Stimulated activated naive CD4-positive, alpha-beta T cell treated with Interleukin-2 at 50 U/mL for 16 hours (primary cell): ENCODE measurements around the gene AVPR2.

Experiments
- DNase-seq: peaks from one replicate; lab custom pipeline; 2025; lab: John Stamatoyannopoulos, UW

Gene AVPR2

DNA sequence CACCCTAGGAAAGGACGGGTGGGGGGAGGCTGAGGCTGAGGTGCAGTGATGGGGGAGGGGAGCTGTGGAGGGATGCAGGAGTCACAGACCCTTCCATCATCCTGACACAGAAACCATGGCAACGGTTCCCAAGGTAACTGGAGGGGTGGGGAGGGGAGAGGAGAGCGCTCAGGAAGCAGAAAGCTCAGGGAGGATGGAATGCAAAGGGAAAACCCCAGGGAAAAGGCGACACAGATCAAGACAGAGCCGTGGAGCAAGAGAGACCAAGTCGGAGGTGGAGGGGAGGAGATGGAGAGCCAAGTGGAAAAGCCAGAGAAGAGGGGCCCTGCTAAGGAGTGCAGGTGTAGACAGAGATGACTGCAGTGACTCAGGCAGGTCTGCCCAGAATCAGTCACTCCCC lies 33.0 kb upstream of the AVPR2 start:
- no peak for DNase-seq

- DNase-seq: no peak
Observed at GRCh38 chrX:153871946-153872878, 32.3 kb upstream of the AVPR2 start.

DNA sequence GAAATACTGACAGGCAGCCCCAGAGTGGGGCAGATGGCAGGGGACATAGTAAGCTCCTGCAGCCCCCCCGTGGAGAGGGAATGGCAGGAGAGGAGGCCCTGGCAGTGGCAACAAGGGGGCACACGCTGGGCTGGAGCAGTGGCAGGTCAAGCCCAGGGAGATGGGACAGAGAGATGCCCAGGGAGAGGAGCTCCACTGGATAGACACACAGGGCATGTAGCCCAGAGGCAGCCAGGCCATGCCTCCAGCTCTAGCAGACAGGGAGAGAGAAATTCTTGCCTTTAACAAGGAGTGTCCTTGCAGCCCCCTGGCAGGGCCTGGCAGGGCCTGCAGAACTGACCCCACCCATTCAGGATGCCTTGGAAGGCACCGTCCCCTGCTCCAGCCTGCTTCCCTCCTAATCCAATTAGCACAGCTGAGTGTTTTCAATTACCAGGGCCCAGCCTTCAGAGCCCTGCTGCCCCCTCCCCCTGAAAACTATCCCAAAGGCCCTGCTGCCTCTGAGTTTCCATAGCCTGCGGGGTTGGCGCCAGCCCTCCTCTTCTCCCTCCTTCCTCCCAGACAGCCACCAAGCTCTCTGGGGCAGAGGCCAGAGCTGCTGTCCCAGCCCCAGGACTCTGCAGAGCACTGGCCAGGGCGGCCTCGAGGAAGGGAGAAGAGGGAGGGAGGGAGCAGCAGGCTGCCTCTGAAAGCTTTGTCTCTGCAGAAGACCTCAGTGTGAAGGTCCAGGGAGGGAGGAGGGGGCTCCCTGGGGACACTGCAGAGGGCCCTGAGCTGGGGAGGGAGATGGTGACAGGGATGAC lies 31.0 kb upstream of the AVPR2 start:
- no peak for DNase-seq

DNA sequence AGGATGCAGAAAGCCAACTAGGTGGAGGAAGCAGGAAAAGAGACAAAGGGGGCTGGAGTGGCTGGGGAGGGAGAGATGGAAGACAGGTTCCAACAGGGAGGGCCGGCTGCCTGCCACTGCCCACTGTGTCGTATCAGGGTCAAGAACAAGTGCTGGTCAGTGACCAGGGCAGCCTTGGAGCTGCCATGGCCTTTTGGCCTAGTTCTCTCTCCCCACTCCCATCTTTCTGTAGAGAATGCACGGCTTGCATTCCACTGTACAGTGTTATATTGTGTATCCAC lies 30.4 kb upstream of the AVPR2 start:
- DNase-seq: no peak

- no peak for DNase-seq
Observed at GRCh38 chrX:153874366-153875125, 29.9 kb upstream of the AVPR2 start.

DNA sequence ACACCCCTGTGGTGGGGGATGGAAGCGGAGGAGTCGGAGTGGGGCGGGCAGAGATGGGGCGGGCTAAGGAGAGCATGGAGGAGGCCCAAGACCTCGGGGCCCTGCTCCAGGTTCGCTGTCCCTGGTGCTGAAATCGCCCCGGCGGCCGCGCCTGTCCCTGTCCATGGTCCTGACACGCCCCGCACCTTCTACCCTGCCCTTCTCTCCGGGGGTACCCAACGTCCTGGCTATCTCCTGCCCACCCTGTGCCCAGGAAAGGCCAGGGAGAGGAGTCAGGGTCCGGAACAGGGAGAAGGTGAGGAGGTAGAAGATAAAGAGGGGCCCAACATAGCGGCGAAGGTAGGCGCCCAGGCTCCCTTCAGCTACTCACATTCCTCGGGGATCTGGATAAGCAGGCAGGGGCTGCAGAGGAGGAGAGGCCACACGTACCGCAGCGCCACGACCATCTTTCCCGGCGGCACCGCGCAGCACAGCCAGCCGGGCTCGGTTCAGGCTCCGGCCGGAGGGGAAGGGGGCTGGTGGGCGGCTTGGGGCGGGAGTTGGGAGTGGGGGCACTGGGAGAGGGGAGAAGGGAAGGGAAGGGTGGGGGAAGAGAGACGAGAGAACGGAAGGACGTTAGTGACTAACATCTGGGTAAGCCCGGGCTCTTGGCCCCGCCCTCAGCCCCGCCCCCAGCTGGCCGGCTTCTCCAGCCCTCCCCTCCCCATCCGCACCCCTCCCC lies 28.9 kb upstream of the AVPR2 start:
- DNase-seq: peak; percentile 55

GRCh38 chrX:153876112-153876491 lies 28.4 kb upstream of the AVPR2 start:
- DNase-seq: no peak

DNA sequence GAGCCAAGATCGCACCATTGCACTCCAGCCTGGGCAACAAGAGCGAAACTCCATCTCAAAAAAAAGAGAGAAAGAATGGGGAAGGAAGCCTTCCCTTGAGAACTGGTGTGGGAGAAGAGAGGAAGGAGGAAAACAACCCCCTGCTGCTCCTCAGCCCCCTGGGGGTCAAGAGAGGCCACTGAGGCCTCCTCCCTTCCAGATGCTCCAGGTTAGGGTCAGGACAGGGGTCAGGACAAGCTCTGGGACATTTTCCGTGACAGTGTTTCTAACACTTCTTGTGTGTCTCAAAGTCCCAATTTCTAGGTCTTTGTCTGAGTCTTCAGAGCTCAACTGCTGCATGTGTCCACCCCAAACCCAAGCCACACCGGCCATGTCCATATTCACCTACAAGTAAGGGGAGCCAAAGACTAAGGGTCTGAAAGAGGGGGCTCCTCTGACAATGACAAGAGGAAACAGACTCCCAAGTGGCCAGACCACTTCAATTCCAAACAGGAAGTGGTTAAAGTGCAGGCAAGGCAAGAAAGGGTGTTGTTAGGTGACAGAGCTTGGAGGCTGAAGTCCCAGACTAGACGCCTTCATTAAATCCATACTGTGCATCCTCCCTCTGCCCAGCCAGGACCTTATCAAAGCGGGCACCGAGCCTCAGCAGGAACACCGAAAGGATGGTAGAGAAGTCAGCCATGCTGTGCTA lies 26.8 kb upstream of the AVPR2 start:
- DNase-seq: no peak

GRCh38 chrX:153878345-153878744 lies 26.1 kb upstream of the AVPR2 start:
- no peak for DNase-seq

DNA sequence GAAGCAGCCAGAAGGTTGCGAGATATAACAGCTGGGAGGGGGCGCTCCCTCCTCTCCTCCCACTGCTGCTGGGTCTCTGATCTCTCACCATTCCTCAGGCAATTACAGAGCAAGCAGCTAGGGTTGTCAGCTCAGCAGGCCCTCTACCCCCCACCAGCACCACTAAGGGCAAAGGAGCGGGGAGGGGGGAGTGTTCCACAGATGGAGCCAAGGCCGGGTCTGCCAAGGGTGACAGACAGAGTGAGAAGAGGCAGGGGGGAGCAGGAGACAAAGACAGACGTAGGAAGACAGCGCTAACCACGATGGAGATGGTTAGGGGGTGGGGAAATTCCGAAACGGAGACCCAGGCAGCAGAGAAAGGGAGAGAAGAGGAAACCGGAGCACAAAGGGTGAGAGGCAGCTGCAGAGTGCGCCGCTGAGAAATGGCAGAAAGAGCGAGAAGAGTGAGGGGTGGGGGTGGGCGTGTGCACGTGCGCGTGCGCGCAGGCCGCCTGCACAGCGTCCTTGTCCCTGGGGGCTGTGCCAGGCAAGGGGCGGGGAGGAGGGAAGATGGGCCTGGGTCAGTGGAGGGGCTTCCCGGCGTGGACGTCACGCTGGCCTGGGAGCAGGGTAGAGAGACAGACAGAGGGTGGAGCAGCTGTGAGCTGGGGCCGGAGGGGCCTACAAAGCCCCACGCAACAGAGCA lies 25.4 kb upstream of the AVPR2 start:
- no peak for DNase-seq

DNA sequence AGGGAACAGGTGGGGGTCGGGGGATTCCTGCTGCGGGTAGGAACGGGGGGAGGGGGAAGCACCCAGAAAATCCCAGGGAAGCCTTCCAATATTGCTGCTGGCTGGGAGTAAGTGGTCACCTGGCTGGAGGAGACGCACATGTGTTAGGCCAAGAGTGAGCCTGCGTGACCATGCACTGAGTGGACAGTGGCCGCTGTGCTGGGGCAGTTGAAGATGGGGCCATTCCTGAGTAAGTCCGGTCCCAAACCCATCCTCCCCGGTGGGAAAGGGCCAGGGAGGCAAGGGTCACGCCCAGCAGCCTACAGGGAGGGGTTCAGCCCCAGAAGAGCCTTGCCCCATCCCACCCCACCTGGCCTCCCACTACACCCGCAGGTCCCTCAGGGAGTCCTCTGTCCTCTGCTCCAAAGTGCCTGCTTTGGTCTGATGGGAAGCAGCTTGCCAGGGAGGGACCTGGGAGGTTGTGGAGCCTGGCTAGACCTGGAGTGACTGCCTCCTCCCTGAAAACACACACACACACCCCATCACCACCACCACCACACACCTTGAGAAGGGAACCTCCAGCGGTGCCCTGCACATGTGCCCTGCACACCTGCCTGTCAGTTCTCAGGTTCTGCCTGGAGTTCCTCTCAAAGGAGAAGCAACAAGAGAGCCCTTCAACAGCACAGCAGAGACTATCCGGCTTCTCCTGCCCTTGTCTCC lies 24.6 kb upstream of the AVPR2 start:
- no peak for DNase-seq

GRCh38 chrX:153880440-153880815 lies 24.0 kb upstream of the AVPR2 start:
- DNase-seq: no peak

DNA sequence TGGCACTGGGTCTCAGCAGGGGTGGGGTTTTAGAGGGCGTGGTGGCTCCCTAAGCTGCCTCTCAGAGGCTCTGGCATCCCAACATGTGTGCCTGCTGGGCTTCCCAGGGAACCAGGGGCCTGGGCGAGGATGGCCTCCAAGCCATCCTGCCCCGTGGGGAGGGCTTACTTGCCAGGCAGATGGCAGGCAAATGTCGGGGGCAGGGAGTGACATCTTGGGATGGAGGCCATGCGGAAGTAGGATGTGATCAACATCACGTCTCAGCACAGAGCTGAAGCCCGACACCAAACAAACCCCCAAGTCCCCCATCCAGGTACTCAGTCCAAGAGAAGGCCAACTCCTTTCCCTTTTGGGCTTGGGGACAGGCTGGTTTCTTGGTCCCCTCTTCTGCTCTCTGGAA lies 23.2 kb upstream of the AVPR2 start:
- no peak for DNase-seq

GRCh38 chrX:153882086-153882498 lies 22.4 kb upstream of the AVPR2 start:
- no peak for DNase-seq

GRCh38 chrX:153882557-153882956 lies 21.9 kb upstream of the AVPR2 start:
- DNase-seq: no peak

- no peak for DNase-seq
Observed at GRCh38 chrX:153883163-153883843, 21.2 kb upstream of the AVPR2 start.

- DNase-seq: no peak
Observed at GRCh38 chrX:153884136-153884535, 20.3 kb upstream of the AVPR2 start.

DNA sequence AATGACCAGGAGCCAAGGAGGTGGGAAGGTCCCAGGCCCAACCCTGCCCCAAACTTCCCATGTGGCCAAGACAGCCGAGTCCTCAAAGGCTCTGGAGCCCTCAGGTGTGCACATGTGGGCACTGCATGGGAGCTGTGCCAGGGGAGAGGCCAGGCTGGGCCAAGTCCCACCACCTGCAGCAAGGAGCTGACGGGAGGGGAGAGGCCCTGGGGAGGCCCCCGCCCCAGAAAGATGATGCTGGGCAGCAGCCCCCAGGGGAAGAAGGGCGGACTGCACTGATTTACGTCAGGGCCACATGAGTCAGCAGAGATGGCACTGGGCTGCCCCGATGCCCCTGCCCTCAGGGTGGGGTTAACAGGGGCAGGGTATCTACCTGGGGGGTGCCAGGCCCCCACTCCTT lies 19.9 kb upstream of the AVPR2 start:
- no peak for DNase-seq

GRCh38 chrX:153885208-153885787 lies 19.2 kb upstream of the AVPR2 start:
- DNase-seq: no peak
